ENCODE results near the gene FAM120AOS. TPM values are rescaled to one million over a fixed set of nuclear protein-coding genes. Genes with fewer than 3 reads are reported as not detected.

FAM120AOS gene
- total and polyA plus RNA-seq, 2 of the 8 experiments (the other 6 are each of a cell fraction or from before 2014, with no cell fraction given), result 29.6 to 37.6 TPM

- Histone ChIP-seq H3K9ac (replicated peaks in 1 of 4; ENCODE audit: extremely low read depth in 1 of 4, low read depth in 3 of 4, low read length in 3 of 4) (no peak overlapping the region), H2BK20ac (ENCODE audit: low read length) (no peak overlapping the region), H3K36me3 (ENCODE audit: control insufficient read depth in 2 of 4, insufficient read depth in 4 of 4, low read length in 3 of 4) (peaks cover 2 to 8% (median 3%) of the 10 kb centered on the region in 4 experiments; a peak in 5 of 8 replicates), H3K9me3 (ENCODE audit: insufficient read depth in 2 of 2, low read depth in 1 of 2, low read length in 1 of 2) (no peaks in the 10 kb centered on the region), H3K23me2 (ENCODE audit: low read depth, low read length) (no peaks in the 10 kb centered on the region), H4K91ac (replicated peaks; ENCODE audit: insufficient read length, low read length) (no peak overlapping the region), H3K56ac (replicated peaks; ENCODE audit: insufficient read length, low read depth, low read length) (no peak overlapping the region), H3K79me1 (ENCODE audit: low read depth, low read length) (peaks cover 14% of the 10 kb centered on the region), H3K4me1 (replicated peaks in 1 of 4; ENCODE audit: control insufficient read depth in 3 of 4, insufficient read depth in 4 of 4, low read length in 3 of 4) (peaks cover 3 to 10% (median 6%) of the 10 kb centered on the region in 4 experiments; a peak in 5 of 7 replicates), H3K4me2 (ENCODE audit: insufficient read depth in 1 of 2, low read depth in 2 of 2, low read length in 2 of 2) (no peak overlapping the region), H4K20me1 (replicated peaks in 1 of 2; ENCODE audit: control insufficient read depth in 1 of 2, insufficient read depth in 2 of 2, low read length in 2 of 2) (peaks cover 0 to 3% of the 10 kb centered on the region in 2 experiments), H2BK120ac (replicated peaks; ENCODE audit: low read depth, low read length) (no peak overlapping the region), H3K79me2 (ENCODE audit: control insufficient read depth in 1 of 2, insufficient read depth in 2 of 2, low read length in 2 of 2) (peaks cover 0 to 44% of the 10 kb centered on the region in 2 experiments; a peak in 2 of 4 replicates), H4K8ac (ENCODE audit: extremely low read depth, insufficient read depth, low read length) (no peak overlapping the region), H4K5ac (ENCODE audit: insufficient read length, low read depth, low read length) (no peak overlapping the region), H3K4me3 (ENCODE audit: extremely low read depth in 1 of 4, insufficient read depth in 2 of 4, low read depth in 3 of 4, low read length in 4 of 4) (no peak overlapping the region), H3K27me3 (replicated peaks in 1 of 4; ENCODE audit: control insufficient read depth in 3 of 4, extremely low read depth in 1 of 4, insufficient read depth in 3 of 4, low read length in 3 of 4) (no peaks in the 10 kb centered on the region), H3K14ac (ENCODE audit: insufficient read length) (no peak overlapping the region), H2BK5ac (ENCODE audit: low read depth, low read length) (no peak overlapping the region), H3K18ac (ENCODE audit: extremely low read depth, low read length) (no peak overlapping the region), H2AFZ (ENCODE audit: low read length) (no peak overlapping the region), H3K23ac (ENCODE audit: insufficient read length) (no peak overlapping the region), H3K27ac (ENCODE audit: low read depth, low read length) (no peak overlapping the region), H2AK5ac (ENCODE audit: low read depth, low read length) (no peak overlapping the region), H3K4ac (replicated peaks; ENCODE audit: insufficient read length, low read depth, low read length) (no peak overlapping the region), H2BK12ac (ENCODE audit: low read depth, low read length) (no peak overlapping the region), H2BK15ac (ENCODE audit: low read length) (no peak overlapping the region)
- ChIA-PET POLR2A (ENCODE audit: partially characterized antibody) (no interaction called here), CTCF (ENCODE audit: partially characterized antibody) (interaction anchor here (0.6 to 2.2 kb wide), 5 partner anchors 18 to 446 kb away, joined by 3 to 8 read pairs (median 4); partner anchors contain the start of gene FAM120AOS)
- 93% methylated on average over 2 of the region's 2 CpGs; no CpG with 5 or more reads in 1 of the 2 experiments for WGBS, 2 experiments (ENCODE audit: extremely low coverage in 1 of 2, insufficient coverage in 1 of 2, insufficient read length in 1 of 2, insufficient replicate concordance in 2 of 2, low coverage in 1 of 2, low lambda C conversion rate in 2 of 2, missing lambda C conversion rate in 1 of 2)
- FAIRE-seq, result no peak
- TF ChIP-seq CHD2 (IDR thresholded peaks at IDR 0.05; ENCODE audit: low read length) (no peak), RXRA (IDR thresholded peaks at IDR 0.05; ENCODE audit: insufficient read depth, low read depth, low read length) (no peak), KDM1A (IDR thresholded peaks at IDR 0.05; ENCODE audit: borderline replicate concordance, low read length) (no peak), RAD21 (IDR thresholded peaks at IDR 0.05 in 1 of 2, conservative IDR thresholded peaks at IDR 0.05 in 1 of 2; ENCODE audit: low read depth in 2 of 2, low read length in 2 of 2) (no peak), SP2 (IDR thresholded peaks at IDR 0.05; ENCODE audit: low read length) (no peak), POU5F1 (IDR thresholded peaks at IDR 0.05; ENCODE audit: low read depth, low read length) (no peak), CTBP2 (IDR thresholded peaks at IDR 0.05; ENCODE audit: borderline replicate concordance, insufficient read depth, insufficient read length, low read length) (no peak), SIX5 (IDR thresholded peaks at IDR 0.05; ENCODE audit: low read depth, low read length) (no peak), BACH1 (IDR thresholded peaks at IDR 0.05; ENCODE audit: low read length) (no peak), FOSL1 (IDR thresholded peaks at IDR 0.05; ENCODE audit: insufficient read depth, low read depth, low read length) (no peak), EZH2 (IDR thresholded peaks at IDR 0.05; ENCODE audit: low read depth, low read length, severe bottlenecking) (no peak), HDAC2 (IDR thresholded peaks at IDR 0.05; ENCODE audit: borderline replicate concordance in 1 of 2, low read depth in 2 of 2, low read length in 2 of 2) (no peak), SAP30 (IDR thresholded peaks at IDR 0.05; ENCODE audit: insufficient read depth, insufficient replicate concordance, low read length) (no peak)
- DNase-seq (ENCODE audit: low read depth in 1 of 2, low spot score in 2 of 2), result no peak
Measured at GRCh38 chr9:93483497-93483896, 30.1 kb upstream of the FAM120AOS start.
